HCEC 1CT (cell line): Measurements from ENCODE around the gene MYL6.
"Not testable (repeated sequence)": the region's sequence is repeated elsewhere in the genome, so short reads cannot be mapped to it uniquely, and the experiment has no call there.

ENCODE experiments used
- DNase-seq: peaks from one replicate; pipeline ENCODE4 v3.0.0-alpha.2; 2017

The MYL6 gene

GRCh38 chr12:56129942-56130495 lies 28.1 kb upstream of the MYL6 start:
- no peak for DNase-seq

DNA sequence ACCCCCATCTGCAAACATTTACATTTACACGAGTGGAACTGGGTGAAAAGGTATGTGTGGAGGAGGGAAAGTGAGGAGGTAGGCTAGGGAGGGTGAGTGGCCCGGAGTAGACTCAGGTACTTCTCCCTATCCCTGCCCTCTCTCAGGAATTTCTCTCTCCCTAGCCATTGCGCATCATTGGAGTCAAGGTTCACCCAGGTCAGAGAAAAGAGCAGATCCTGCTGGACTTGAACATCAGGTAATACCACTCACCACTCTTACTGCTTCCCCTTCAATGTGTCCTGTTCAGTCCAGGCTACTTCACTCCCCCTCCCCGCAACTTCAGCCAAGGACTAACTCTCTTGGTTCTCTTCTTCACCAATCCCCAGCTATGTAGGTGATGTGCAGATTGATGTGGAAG lies 27.3 kb upstream of the MYL6 start:
- no peak for DNase-seq

DNA sequence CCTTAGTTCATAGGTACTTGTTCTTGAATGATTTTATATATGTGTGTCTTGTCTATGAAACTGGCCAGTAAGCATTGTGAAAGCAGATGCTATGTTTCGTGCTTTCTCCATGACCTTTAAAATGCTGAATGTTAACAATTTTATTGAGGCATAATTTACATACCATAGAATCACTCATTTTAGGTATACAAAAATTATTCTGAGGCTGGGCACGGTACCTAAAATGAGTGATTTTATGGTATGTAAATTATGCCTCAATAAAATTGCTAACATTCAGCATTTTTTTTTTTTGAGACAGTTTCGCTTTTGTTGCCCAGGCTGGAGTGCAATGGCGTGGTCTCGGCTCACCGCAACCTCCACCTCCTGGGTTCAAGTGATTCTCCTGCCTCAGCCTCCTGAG lies 23.3 kb upstream of the MYL6 start:
- no peak for DNase-seq

DNA sequence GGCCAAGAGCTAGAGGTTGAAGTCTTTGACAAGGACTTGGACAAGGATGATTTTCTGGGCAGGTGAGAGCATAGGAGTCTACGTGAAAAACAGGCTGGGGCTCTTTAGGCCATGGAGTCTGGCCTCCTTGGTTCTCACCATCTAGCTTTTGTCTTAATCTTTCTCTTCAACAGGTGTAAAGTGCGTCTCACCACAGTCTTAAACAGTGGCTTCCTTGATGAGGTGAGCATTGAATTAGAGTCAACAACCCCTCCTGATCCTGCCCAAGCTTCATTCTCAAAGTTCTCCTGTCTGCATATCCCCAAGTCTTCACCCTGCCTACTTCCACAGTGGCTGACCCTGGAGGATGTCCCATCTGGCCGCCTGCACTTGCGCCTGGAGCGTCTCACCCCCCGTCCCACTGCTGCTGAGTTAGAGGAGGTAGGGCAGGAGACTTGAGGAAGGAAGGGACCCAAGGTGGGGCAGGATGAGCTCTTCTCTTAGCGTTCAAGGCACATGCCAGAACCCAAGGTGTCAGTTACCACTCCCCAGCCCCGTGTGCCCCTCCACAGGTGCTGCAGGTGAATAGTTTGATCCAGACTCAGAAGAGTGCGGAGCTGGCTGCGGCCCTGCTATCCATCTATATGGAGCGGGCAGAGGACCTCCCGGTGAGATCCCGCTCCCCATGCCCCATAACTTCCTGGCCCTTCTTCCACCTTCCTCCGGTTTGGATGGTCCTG lies 20.1 kb upstream of the MYL6 start:
- DNase-seq: no peak

DNA sequence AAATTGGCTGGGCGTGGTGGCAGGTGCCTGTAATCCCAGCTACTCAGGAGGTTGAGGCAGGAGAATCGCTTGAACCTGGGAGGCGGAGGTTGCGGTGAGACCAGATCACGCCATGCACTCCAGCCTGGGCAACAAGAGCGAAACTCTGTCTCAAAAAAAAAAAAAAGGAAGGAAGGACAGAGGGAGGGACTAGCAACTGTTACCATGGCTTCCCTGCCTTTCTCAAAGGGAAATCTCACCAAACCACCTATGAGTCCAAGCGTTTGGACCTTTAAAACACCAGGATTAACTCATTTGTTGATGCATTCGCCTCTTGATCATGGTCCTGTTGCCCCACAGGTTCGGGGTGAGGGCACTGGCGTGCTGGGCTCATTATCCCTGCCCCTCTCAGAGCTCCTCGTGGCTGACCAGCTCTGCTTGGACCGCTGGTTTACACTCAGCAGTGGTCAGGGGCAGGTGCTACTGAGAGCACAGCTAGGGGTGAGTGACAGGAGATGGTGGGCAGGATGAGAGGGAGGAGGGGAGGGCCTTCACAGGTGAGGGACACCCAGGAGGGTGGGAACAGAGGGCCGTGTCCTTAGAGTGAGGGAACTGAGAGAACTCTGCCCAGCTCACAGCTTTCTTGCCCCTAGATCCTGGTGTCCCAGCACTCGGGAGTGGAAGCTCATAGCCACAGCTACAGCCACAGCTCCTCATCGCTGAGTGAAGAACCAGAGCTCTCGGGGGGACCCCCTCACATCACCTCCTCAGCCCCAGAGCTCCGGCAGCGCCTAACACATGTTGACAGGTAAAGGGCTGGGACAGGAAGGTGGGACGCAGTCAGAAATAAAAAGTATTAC lies 16.0 kb upstream of the MYL6 start:
- no peak for DNase-seq

- no peak for DNase-seq
These were observed 14.9 kb upstream of the MYL6 start for GRCh38 chr12:56143217-56143616.

DNA sequence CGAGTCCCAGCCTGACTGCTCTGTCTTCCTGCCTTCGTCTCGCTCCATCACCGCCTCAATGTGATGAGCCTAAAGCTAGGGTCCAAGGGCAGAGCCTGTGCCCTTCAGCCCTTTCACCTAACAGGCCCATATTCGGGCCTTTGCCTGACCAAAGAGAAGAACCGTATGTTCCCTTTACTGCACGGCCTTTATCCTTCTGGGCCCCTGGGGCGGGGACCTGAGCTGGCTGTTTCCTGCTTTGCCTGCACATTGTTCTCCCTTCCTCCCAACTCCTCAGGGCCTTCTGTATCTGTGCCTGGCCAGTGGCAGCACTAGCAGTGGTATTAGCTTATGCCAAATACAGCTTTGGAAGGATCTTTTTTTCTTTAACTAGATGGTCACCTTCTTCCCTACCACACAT lies 14.3 kb upstream of the MYL6 start:
- DNase-seq: no peak

DNA sequence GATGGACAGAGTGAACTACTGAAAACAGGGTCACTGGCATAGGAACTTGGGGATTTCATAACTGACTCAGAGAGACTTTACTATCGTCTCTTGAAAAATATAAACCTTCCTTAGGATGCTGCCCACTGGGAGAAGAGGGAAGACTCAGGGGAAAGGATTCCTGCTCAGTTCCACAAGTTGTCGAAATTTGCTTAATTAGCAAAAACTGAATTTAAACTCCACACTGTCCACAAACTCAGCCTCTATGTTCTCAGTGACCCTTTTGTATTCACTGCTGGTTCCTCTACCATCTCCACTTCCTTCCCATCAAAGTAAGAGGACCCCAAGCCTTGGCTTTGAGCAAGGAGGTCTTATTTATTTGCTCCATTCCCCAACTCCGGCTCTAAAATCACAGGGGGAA lies 12.9 kb upstream of the MYL6 start:
- DNase-seq: no peak

- DNase-seq: no peak
These were observed 11.4 kb upstream of the MYL6 start for GRCh38 chr12:56146492-56147460.

DNA sequence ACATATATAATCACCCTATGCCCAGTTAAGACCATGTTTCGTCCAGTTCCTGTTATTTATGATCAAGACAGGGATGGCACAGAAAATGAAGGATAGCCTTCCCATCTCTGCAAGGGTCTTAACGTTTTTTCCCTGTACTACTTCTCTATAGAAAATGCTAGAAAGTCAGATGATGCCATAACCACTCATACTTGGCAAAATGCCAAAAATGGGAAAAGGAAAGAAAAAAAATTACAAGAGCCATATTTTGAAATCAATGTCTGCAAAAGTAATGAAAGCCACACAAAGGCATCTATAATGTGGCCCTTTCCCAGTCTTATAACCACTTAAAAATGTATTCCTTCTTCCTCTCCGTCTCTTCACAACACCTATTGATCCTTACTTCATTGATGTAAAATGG lies 7.6 kb upstream of the MYL6 start:
- no peak for DNase-seq

DNA sequence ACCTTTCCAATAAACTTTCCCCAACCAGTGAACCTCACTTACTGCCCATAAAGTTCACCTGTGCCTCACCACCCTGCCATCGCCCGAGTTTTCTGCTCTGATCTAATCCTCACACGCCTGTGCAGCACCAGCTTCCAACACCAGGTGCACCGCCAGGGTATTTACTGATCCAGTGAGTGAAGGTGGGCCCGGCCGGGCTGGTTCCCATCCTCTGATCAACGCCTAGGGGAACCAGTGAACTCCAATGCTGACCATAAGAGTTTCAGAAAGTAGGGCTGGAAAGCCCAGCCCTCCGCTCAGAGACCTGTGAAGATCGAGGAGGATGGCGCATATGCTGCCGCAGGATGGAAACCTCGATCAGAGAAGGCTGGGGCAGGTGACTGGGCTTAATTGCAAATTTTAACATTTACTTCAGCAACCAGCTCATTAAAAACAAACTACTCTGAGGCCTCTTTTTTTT lies 6.5 kb upstream of the MYL6 start:
- no peak for DNase-seq

DNA sequence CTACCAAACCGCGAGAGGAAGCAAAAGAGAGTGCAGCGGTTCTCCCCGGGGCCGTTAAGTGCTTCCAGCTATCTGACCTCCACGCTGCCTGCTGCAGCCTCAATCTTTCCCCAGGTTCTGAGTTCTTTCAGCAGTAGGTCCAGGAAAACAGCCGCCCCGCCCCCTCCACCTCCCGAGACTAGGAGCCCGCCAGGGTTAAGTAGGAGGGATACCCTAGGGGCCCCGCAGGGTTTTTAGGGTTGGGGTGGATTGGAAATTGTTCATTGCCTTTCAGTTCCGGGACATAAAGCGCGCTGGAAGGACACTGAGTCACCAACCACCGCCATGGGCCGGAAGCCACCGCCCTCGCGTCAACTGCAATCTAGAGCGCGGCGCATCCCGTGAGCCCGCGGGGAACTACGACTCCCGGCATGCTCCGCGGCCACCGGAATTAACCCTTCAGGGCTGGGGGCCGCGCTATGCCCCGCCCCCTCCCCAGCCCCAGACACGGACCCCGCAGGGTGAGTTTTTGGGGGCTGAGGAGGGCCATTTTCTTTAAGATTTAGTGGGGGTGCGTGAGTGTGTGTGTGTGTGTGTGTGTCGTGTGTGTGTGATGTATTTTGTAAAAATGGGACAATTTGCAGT lies 5.9 kb upstream of the MYL6 start, which contains the start of gene MYL6B:
TSS of gene MYL6B (plus strand) at position 456 of the 624 bp plus-strand sequence. CDS start 1,332 bp downstream, outside the sequence.
- peak; percentile 93 for DNase-seq

- DNase-seq: no peak
These were observed 5.1 kb upstream of the MYL6 start for GRCh38 chr12:56152756-56153677.

DNA sequence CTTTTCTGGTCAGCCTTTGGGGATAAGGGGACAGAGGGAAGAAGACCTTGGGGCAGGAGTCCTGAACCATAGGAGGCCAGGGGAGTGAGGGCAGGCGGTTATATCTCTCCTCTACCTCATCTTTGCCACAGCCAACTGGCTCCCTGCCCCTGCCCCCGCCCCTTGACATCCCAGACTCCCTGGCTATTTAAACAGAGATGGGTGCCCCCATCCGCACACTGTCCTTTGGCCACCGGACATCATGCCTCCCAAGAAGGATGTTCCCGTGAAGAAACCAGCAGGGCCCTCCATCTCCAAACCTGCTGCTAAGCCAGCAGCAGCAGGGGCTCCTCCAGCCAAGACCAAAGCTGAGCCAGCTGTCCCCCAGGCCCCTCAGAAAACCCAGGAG lies 4.5 kb upstream of the MYL6 start:
- DNase-seq: no peak

- no peak for DNase-seq
These were observed 3.9 kb upstream of the MYL6 start for GRCh38 chr12:56154246-56154771.

DNA sequence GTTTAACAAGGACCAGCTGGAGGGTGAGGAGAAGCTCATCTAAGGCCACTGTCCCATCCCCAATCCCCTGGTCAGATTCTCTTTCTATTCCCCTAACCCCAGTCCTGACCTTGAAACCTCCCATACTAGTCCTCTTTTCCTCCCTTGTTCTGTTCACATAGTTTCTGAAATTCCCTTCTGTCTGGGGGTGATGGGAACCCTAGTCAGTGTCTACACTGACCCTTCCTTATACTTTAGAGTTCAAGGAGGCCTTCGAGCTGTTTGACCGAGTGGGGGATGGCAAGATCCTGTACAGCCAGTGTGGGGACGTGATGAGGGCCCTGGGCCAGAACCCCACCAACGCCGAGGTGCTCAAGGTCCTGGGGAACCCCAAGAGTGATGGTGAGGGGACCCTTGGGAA lies 3.3 kb upstream of the MYL6 start:
- no peak for DNase-seq

DNA sequence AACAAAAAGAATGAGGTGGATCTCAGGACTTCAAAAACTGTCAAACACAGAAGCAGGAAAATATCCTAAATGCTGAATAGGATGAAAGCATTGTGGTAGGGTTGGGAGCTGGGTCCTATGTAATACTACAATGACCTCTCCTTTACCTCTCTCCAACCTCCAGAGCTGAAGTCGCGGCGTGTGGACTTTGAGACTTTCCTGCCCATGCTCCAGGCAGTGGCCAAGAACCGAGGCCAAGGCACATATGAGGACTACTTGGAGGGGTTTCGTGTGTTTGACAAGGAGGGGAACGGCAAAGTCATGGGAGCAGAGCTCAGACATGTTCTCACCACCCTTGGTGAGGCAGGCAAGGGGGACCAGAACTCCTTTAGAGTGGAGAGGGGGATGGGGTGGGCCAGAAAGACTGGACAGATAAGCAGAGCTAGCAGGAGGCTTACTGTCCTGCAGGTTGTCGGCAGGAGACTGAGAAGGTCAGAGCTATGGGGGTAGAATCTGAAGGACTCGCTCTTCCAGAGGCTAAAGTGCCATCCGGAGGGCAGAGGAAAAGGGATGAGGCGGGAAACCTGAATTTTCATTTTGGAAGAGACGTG lies 2.8 kb upstream of the MYL6 start:
- DNase-seq: no peak

- DNase-seq: not testable (repeated sequence)
These were observed 1.5 kb upstream of the MYL6 start for GRCh38 chr12:56156464-56157200.

- peak; percentile 90 for DNase-seq
These were observed 744 bp upstream of the MYL6 start for GRCh38 chr12:56157201-56158028.
